Loucy (cell line): ENCODE measurements around the gene SMYD2.

Experiments used
- H2AFZ ChIP-seq: fragments of 200-600 bp; sonication (generic); 2 replicates; pipeline ENCODE4 v1.6.0; 2016; ENCODE audit warnings: antibody characterized with exemption, mild to moderate bottlenecking, low read length, moderate library complexity
- H3F3A ChIP-seq: fragments of 200-600 bp; 2 replicates; pipeline ENCODE4 v1.6.0; 2016; ENCODE audit warnings: antibody characterized with exemption, low read depth, mild to moderate bottlenecking
- H3K27me3 ChIP-seq: fragments of 200-600 bp; sonication (generic); 2 replicates; pipeline ENCODE4 v1.6.1; 2014; ENCODE audit warnings: low read length, mild to moderate bottlenecking; ENCODE audit not compliant: insufficient read depth, poor library complexity, severe bottlenecking
- H3K36me3 ChIP-seq: fragments of 200-600 bp; sonication (generic); 2 replicates; pipeline ENCODE4 v1.6.1; 2016; ENCODE audit warnings: low read length; ENCODE audit not compliant: insufficient read depth
- H3K4me1 ChIP-seq: fragments of 200-600 bp; sonication (generic); 2 replicates; pipeline ENCODE4 v1.5.1; 2014; ENCODE audit warnings: low read length, mild to moderate bottlenecking; ENCODE audit not compliant: insufficient read depth, poor library complexity, severe bottlenecking
- H3K4me2 ChIP-seq: fragments of 200-600 bp; sonication (generic); 2 replicates; pipeline ENCODE4 v1.6.0; 2014; ENCODE audit warnings: antibody characterized with exemption, low read length, low read depth, mild to moderate bottlenecking; ENCODE audit not compliant: poor library complexity, severe bottlenecking
- H3K4me3 ChIP-seq: fragments of 200-600 bp; sonication (generic); 2 replicates; pipeline ENCODE4 v1.5.1; 2014; ENCODE audit warnings: low read length, mild to moderate bottlenecking, mixed read lengths; ENCODE audit not compliant: poor library complexity, severe bottlenecking
- H3K79me2 ChIP-seq: fragments of 200-600 bp; sonication (generic); 2 replicates; pipeline ENCODE4 v1.6.1; 2014; ENCODE audit warnings: low read length; ENCODE audit not compliant: insufficient read depth
- H3K9ac ChIP-seq: fragments of 200-600 bp; sonication (generic); 2 replicates; pipeline ENCODE4 v1.6.0; 2014; ENCODE audit warnings: mild to moderate bottlenecking, low read depth, low read length, moderate library complexity; ENCODE audit not compliant: poor library complexity, severe bottlenecking
- H3K9me2 ChIP-seq: fragments of 200-600 bp; sonication (generic); replicated peaks from 2 replicates; pipeline ENCODE4 v1.6.1; 2016; ENCODE audit warnings: low read depth, low read length, mixed read lengths
- H3K9me3 ChIP-seq: fragments of 200-600 bp; sonication (generic); 2 replicates; pipeline ENCODE4 v1.6.1; 2014; ENCODE audit warnings: mild to moderate bottlenecking, antibody characterized with exemption, low read length, low read depth; ENCODE audit not compliant: insufficient read depth
- H4K20me1 ChIP-seq: fragments of 200-600 bp; sonication (generic); 2 replicates; pipeline ENCODE4 v1.6.0; 2014; ENCODE audit warnings: antibody characterized with exemption, low read length, mild to moderate bottlenecking; ENCODE audit not compliant: insufficient read depth, poor library complexity, severe bottlenecking
- EZH2phosphoT487 ChIP-seq: fragments of 200-600 bp; IDR thresholded peaks from 2 replicates; pipeline ENCODE4 v1.6.1; 2018; ENCODE audit warnings: antibody characterized with exemption, mild to moderate bottlenecking, moderate library complexity, borderline replicate concordance
- TF ChIP-seq, protein P1 (sequence below): fragments of 200-600 bp; sonication (generic); conservative IDR thresholded peaks from 2 replicates; pipeline ENCODE4 v1.5.1; 2014; ENCODE audit warnings: mild to moderate bottlenecking, antibody characterized with exemption, low read length

Gene SMYD2

DNA sequence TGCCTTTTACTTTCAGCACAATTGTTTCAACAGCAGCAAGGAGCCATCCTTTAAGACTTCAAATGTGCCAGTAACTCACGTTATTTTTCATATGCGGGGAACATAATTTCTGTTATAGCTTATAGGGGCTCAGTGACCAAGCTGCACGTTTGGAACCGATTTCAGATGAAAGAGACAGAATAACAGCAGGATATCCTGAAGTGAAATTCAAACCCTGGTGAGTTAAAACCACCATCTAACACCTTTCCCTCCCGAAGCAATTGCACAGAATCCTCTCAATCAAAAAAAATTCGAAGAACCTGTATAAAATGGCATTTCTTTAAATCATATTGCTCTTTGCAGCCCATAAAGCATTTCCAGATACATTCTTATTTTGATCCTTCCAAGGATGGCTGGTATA is 6.9 kb downstream of the SMYD2 start:
- H3K4me3 ChIP-seq = peak overlapping the region; percentile 46
- no peaks in the 10 kb centered on the region for H3K9me2 ChIP-seq
- H2AFZ ChIP-seq = no peak overlapping the region
- no peaks in the 10 kb centered on the region for H3K27me3 ChIP-seq
- no peaks in the 10 kb centered on the region; the same call in 1 of the 2 replicates for H3K36me3 ChIP-seq
- TF ChIP-seq, protein P1, sequence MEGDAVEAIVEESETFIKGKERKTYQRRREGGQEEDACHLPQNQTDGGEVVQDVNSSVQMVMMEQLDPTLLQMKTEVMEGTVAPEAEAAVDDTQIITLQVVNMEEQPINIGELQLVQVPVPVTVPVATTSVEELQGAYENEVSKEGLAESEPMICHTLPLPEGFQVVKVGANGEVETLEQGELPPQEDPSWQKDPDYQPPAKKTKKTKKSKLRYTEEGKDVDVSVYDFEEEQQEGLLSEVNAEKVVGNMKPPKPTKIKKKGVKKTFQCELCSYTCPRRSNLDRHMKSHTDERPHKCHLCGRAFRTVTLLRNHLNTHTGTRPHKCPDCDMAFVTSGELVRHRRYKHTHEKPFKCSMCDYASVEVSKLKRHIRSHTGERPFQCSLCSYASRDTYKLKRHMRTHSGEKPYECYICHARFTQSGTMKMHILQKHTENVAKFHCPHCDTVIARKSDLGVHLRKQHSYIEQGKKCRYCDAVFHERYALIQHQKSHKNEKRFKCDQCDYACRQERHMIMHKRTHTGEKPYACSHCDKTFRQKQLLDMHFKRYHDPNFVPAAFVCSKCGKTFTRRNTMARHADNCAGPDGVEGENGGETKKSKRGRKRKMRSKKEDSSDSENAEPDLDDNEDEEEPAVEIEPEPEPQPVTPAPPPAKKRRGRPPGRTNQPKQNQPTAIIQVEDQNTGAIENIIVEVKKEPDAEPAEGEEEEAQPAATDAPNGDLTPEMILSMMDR = no peak
- no peak for TF ChIP-seq EZH2phosphoT487
- H3K4me1 ChIP-seq = peaks cover 89% of the 10 kb centered on the region
- no peaks in the 10 kb centered on the region for H4K20me1 ChIP-seq
- peaks cover 97% of the 10 kb centered on the region for H3K79me2 ChIP-seq
- peak overlapping the region; percentile 98 for H3K4me2 ChIP-seq
- no peaks in the 10 kb centered on the region for H3K9me3 ChIP-seq
- peaks cover 4% of the 10 kb centered on the region; the same call in 1 of the 2 replicates for H3F3A ChIP-seq
- peak overlapping the region; percentile 70 for H3K9ac ChIP-seq

DNA sequence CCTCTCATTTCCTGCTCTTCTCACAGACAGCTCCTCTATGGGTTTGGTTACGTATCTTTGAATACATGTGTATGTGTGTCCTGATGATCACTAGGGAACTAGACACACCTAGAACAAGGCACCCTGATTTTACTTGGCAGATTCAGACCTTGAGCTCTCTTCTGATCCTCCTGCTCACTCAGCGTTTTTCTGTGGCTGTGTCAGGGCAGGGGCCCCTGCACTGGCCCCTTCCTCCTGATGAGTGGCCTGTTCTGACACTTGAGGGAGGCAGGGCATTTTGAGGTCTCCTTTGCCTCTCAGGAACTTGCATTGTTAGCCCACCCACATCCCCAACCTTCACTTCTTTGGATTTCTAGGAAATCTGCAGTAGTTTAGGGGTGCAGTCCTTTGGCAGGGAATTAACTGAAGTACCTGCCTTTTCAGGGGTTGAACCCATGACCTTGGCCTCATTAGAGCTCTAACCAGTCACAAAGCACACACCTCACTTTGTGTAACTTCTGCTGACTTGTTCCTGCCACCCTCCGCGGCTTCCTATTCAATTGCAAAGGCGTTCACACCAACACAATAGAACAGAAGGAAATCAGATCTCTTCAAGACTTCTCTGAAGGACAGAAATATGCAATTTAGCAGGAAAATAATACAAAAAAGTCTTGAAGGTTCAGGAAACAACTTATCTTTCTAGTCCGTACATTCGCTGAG is 8.8 kb downstream of the SMYD2 start:
- H3K9me3 ChIP-seq = no peaks in the 10 kb centered on the region
- peaks cover 4% of the 10 kb centered on the region; the same call in 1 of the 2 replicates for H3F3A ChIP-seq
- H3K4me3 ChIP-seq = peak overlapping the region; percentile 46
- H2AFZ ChIP-seq = no peak overlapping the region
- no peaks in the 10 kb centered on the region for H3K9me2 ChIP-seq
- no peaks in the 10 kb centered on the region for H3K27me3 ChIP-seq
- H3K79me2 ChIP-seq = peaks cover 97% of the 10 kb centered on the region
- peak overlapping the region; percentile 98 for H3K4me2 ChIP-seq
- TF ChIP-seq, protein P1 = no peak
- peaks cover 4% of the 10 kb centered on the region; the same call in 1 of the 2 replicates for H3K36me3 ChIP-seq
- H3K4me1 ChIP-seq = peaks cover 78% of the 10 kb centered on the region
- peak overlapping the region; percentile 70 for H3K9ac ChIP-seq
- H4K20me1 ChIP-seq = peaks cover under 1% of the 10 kb centered on the region

DNA sequence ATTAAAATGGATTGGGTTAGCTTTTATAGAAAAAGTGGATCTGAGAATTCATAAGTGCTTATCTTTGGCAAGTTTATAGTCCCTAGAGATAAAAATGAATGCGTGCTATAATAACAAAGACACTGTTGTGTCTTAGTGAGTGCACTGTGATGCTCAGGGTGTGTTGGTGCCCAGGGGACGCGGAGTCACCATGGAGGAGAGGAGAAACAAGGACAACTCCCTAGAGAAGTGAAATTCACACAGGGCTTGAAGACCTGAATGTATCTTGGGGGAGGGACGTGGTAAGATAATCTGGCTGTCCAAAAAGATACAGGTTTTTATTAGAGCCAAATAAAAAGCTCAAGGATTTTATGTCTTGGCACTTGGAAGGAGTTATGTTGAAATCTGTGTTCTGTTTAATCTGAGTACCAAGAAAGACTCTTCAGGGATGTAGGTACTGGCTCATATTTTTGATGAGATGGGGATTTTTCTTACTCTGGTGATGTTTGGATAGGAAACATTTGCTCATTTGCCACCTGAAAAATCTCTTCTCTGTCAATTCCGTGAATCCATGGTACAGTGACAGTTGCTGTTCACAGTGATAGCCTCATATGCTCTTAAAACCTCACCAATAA is 9.6 kb downstream of the SMYD2 start:
- Histone ChIP-seq H3K4me3 (peak overlapping the region; percentile 46), H2AFZ (no peak overlapping the region), H3K4me1 (peaks cover 78% of the 10 kb centered on the region), H3K27me3 (no peaks in the 10 kb centered on the region), H3F3A (peaks cover 4% of the 10 kb centered on the region; the same call in 1 of the 2 replicates), H3K9ac (peak overlapping the region; percentile 70), H3K4me2 (peak overlapping the region; percentile 98), H3K36me3 (peaks cover 4% of the 10 kb centered on the region; the same call in 1 of the 2 replicates), H3K9me2 (no peaks in the 10 kb centered on the region), H3K79me2 (peaks cover 97% of the 10 kb centered on the region), H3K9me3 (no peaks in the 10 kb centered on the region), H4K20me1 (peaks cover 8% of the 10 kb centered on the region)
- TF ChIP-seq, protein P1 = no peak
- TF ChIP-seq EZH2phosphoT487 = no peak
